Effector memory CD4-positive, alpha-beta T cell (primary cell): ENCODE measurements around the gene ADARB2.
"Not testable (repeated sequence)": the region's sequence is repeated elsewhere in the genome, so short reads cannot be mapped to it uniquely, and the experiment has no call there.

Experiments used
- DNase-seq, 3 donors: peaks; one replicate each; pipeline ENCODE4 v3.0.0-alpha.2; 2020
- H3K27ac ChIP-seq: 2 replicates; pipeline ENCODE4 v1.7.0; 2013; ENCODE audit warnings: mild to moderate bottlenecking, low read length, moderate library complexity; ENCODE audit not compliant: insufficient read depth, poor library complexity, severe bottlenecking
- H3K27me3 ChIP-seq: replicated peaks from 2 replicates; pipeline ENCODE4 v1.7.0; 2013; ENCODE audit warnings: mild to moderate bottlenecking, low read length; ENCODE audit not compliant: insufficient read depth, control insufficient read depth, poor library complexity, severe bottlenecking
- H3K36me3 ChIP-seq: 2 replicates; pipeline ENCODE4 v1.7.0; 2013; ENCODE audit warnings: mild to moderate bottlenecking, low read length, moderate library complexity; ENCODE audit not compliant: control insufficient read depth, insufficient read depth
- H3K4me1 ChIP-seq: 2 replicates; pipeline ENCODE4 v1.7.0; 2013; ENCODE audit warnings: low read length, mild to moderate bottlenecking; ENCODE audit not compliant: control insufficient read depth, insufficient read depth, poor library complexity, severe bottlenecking
- H3K4me3 ChIP-seq: 2 replicates; pipeline ENCODE4 v1.7.0; 2013; ENCODE audit warnings: low read length, low read depth, mild to moderate bottlenecking; ENCODE audit not compliant: insufficient read depth, poor library complexity, severe bottlenecking
- H3K9me3 ChIP-seq: 2 replicates; pipeline ENCODE4 v1.7.0; 2013; ENCODE audit warnings: mild to moderate bottlenecking, low read length, moderate library complexity; ENCODE audit not compliant: control insufficient read depth

Gene ADARB2

DNA sequence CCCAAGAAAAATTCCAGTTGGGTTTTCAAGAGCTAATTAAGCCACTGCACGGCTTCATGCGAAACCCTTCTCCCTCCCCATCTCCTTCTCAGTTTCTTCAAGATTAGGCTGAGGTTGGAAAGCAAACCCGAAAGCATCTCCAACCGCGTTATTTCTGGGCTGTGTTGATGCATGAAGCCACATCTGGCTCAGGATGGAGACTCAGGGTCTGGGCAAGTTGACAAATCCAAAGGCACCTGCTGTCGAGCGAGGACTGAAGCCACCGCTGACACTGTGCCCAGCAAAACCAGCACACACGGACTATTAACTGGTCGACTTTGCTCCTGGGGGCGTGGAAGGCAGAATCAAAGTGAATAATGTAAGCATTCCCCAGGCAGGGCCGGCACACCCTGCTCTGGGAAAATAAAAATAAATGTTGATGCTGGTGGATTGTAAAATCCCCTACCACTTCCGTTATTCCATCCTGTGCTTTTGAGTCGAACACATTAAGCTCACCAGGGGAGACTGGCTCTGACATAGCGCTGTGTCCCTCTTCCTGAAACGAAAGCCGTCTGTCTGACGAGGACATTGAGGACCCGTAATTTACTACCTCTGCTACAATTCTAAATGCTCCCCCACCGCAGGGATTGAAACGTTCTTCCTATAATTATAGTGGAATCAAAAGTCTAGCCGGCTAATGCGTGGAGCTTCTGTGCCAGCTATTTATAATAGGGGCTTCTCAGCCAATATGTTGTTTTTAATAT lies 269.8 kb downstream of the ADARB2 start:
- H3K27ac ChIP-seq = no peak overlapping the region
- DNase-seq = no peak
- no peaks in the 10 kb centered on the region for H3K27me3 ChIP-seq
- no peaks in the 10 kb centered on the region for H3K9me3 ChIP-seq
- H3K4me1 ChIP-seq = no peaks in the 10 kb centered on the region
- no peak overlapping the region for H3K4me3 ChIP-seq
- no peaks in the 10 kb centered on the region for H3K36me3 ChIP-seq

DNA sequence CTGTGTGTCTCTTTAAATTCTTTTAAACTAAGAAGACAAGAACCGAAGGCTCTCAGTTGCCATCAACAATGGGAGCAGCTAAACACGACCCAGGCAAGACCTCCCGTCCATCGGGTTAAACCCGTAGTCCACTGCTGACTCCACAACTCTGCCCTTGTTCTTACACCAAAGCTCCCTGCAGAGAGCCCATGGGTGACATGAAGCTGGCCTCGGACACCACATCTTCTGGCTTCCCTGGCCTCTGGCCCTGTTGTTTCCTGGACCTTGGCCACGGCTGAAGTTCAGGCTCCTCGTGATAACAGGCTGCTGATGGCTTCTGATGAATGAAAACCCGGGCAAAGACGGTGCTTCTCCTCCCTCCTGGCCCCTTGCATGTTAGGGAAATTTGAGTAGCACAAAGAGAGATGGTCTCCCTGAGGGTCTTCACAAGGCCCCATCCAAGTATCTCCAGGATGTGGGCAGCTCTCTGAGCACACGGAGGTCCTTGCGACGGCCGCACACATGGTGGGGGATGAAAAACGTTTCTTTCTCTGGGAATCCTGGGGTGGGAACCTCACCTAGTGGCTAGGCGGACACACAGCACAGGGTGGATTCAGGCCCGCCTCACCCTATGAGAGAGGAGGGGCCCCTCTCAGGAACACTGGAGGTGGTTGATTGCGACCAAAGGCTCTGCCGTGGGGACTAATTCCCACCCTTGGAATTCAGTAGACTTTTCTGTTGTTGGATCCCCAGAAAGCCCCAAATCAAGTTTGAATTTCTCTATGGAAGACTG lies 271.1 kb downstream of the ADARB2 start:
- DNase-seq = no peak
- Histone ChIP-seq H3K4me3 (no peak overlapping the region), H3K4me1 (no peaks in the 10 kb centered on the region), H3K27me3 (no peaks in the 10 kb centered on the region), H3K36me3 (no peaks in the 10 kb centered on the region), H3K27ac (no peak overlapping the region), H3K9me3 (no peaks in the 10 kb centered on the region)

DNA sequence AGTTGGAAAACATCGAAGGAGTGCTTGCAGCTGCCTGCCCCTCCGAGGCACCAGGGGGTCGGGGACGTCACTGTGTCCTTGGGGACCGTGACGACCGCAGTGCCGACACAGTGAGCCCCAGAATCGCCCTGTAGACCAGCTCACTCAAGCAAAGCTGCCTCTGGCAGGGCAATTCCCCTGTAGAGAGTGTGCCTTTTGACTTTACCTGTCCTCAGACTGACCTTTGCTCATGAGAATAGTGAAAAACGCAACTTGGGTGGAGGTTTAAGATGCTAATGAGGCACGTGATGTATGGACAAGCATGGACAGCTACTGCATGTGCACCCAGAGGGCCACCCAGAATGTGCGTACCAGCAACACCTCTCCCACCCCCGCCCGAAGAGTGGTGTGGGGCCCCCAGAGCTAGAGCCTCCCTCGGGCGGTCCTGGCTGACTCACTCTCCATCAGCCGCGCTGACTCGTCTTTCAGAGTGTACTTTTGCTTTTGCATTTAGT lies 271.9 kb downstream of the ADARB2 start:
- Histone ChIP-seq H3K9me3 (no peaks in the 10 kb centered on the region), H3K36me3 (no peaks in the 10 kb centered on the region), H3K4me3 (no peak overlapping the region), H3K27ac (no peak overlapping the region), H3K27me3 (no peaks in the 10 kb centered on the region), H3K4me1 (no peaks in the 10 kb centered on the region)
- no peak for DNase-seq

DNA sequence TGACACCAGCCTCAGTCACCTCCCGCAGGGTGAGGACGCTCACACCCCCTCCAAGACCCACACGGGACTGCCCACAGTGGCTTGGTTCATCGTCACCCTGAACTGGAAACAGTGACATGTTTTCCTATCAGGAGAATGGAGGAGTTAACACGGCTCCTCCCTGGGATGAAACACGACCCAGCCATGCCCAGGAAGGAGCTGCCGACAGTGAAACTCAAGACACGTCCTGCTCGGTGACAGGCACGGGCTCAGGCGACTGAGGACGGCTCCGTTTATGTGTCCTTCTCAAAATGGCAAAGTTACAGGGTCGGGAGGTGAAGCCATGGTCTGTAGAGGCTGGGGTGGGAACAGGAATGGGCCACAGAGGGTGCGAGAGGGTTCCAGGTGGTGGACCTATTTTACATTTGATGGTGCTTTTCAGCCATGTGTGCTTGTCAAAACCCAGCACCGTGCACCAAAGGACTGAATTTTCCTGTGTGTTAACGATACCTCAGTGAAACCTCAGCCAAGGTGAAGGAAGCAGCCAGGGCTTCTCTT lies 272.4 kb downstream of the ADARB2 start:
- Histone ChIP-seq H3K4me3 (no peak overlapping the region), H3K27me3 (no peaks in the 10 kb centered on the region), H3K4me1 (no peaks in the 10 kb centered on the region), H3K9me3 (no peaks in the 10 kb centered on the region), H3K27ac (no peak overlapping the region), H3K36me3 (no peaks in the 10 kb centered on the region)
- DNase-seq = no peak

DNA sequence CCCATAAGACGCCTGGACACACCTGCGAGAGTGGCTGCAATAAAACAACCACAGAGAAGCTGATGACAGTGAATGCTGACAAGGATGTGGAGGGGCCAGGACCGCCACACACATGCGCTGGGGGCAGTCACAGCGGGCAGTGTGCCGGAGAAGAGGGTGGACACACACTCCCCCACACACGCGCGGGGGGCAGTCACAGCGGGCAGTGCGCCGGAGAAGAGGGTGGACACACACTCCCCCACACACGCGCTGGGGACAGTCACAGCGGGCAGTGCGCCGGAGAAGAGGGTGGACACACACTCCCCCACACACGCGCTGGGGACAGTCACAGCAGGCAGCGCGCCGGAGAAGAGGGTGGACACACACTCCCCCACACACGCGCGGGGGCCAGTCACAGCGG lies 273.4 kb downstream of the ADARB2 start:
- not testable (repeated sequence) for H3K27me3 ChIP-seq, H3K4me3 ChIP-seq, H3K4me1 ChIP-seq, H3K36me3 ChIP-seq, DNase-seq, H3K9me3 ChIP-seq, H3K27ac ChIP-seq

DNA sequence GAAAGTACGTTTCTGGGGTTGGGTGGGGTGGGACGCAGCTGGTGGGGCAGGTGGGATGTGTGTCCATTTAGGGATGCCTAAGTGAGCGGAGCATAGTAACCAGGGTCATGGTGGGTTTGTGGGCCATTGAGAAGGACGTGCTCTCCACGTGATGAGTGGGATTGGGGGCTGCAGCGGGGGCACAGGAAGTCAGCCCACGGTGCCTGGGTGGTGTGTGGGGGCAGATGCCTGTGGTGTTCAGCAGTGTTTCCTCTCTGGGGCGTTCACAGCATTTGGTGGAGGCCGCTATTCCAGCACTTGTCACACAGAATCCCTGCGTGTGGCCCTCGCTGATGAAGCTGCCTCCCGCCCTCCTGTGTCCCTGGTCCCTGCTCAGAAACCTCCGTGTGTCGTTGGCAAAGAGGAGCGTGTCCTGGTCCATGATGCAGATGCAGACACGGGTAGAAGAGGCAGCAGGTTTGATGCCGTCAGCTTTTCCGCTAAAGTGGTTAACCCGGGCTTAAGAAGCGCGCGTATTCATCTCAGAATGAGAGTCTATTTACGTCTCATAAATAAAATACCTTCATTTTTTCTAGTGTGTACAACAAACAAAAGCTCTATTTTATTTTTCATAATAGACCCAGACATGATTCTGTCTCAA lies 274.2 kb downstream of the ADARB2 start:
- Histone ChIP-seq H3K4me3 (no peak overlapping the region), H3K4me1 (no peaks in the 10 kb centered on the region), H3K27ac (no peak overlapping the region), H3K27me3 (no peaks in the 10 kb centered on the region), H3K9me3 (no peaks in the 10 kb centered on the region), H3K36me3 (no peaks in the 10 kb centered on the region)
- no peak for DNase-seq

DNA sequence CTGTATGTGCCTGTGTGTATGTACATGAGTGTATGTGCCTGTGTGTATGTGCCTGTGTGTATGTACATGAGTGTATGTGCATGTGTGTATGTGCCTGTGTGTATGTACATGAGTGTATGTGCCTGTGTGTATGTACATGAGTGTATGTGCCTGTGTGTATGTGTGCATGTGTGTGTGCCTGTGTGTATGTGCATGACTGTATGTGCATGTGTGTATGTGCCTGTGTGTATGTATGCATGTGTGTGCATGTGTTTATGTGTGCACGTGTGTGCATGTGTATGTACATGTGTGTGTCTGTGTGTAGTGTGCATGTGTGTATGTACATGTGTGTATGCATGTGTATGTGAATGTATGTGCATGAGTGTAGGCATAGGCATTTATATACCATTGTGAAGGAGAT lies 274.8 kb downstream of the ADARB2 start:
- Histone ChIP-seq H3K36me3 (no peaks in the 10 kb centered on the region), H3K27ac (no peak overlapping the region), H3K4me3 (no peak overlapping the region), H3K9me3 (no peaks in the 10 kb centered on the region), H3K27me3 (no peaks in the 10 kb centered on the region), H3K4me1 (no peaks in the 10 kb centered on the region)
- DNase-seq = no peak

DNA sequence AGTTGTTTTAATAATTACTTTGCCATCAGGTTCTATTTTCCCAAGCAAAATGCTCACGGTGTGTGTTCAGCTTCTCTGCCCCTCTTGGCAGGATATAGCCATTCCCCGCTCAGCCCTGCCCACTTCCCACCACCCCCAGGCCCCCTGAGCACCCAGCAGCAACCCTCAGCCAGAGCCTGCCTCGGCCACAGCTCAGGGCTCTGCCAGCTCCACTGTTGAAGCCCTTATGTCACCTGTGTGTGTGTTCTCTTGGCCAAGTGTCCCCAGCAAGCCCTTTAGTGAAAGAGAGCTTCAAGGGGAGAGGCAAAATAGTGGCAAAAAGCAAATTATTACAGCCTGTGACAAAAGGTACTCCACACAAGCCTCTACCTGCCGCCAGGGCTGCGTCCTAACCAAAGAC lies 275.3 kb downstream of the ADARB2 start:
- no peak for DNase-seq
- no peak overlapping the region for H3K27ac ChIP-seq
- no peaks in the 10 kb centered on the region for H3K27me3 ChIP-seq
- no peaks in the 10 kb centered on the region for H3K4me1 ChIP-seq
- no peaks in the 10 kb centered on the region for H3K36me3 ChIP-seq
- H3K9me3 ChIP-seq = no peaks in the 10 kb centered on the region
- H3K4me3 ChIP-seq = no peak overlapping the region

DNA sequence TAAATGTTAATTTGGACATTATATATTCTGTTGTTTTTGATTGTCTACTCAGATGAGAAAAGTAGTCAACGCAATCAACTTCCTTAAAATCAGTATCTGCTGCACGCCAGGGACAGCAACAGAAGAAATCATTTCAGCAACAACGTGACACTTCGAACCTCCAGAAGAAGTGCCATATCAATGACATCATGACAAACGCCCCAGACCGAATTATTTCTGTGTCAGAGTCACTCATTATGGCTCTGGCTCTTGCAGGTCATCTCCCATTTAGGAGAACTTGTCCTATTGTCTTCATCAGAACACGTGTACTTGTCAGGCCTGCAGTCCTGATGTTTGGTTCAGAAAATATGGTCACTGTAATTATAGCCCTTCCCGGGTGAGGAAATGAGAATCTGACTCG lies 276.3 kb downstream of the ADARB2 start:
- Histone ChIP-seq H3K27ac (no peak overlapping the region), H3K9me3 (no peaks in the 10 kb centered on the region), H3K36me3 (no peaks in the 10 kb centered on the region), H3K27me3 (no peaks in the 10 kb centered on the region), H3K4me1 (no peaks in the 10 kb centered on the region), H3K4me3 (no peak overlapping the region)
- DNase-seq = no peak

DNA sequence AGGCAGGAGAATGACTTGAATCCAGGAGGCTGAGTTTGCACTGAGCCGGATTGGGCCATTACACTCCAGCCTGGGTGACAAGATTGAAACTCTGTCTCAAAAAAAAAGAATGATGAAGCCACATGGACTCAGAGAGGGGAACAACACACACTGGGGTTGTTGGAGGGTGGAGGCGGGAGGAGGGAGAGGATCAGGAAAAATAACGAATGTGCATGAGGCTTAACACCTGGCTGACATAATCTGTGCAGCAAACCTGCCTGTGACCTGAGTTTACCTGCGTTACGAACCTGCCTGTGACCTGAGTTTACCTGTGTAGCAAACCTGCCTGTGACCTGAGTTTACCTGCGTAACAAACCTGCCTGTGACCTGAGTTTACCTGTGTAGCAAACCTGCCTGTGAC lies 277.7 kb downstream of the ADARB2 start:
- not testable (repeated sequence) for H3K9me3 ChIP-seq, H3K4me1 ChIP-seq, H3K4me3 ChIP-seq, H3K27ac ChIP-seq, H3K36me3 ChIP-seq, DNase-seq, H3K27me3 ChIP-seq
